ENCODE results near the gene CRNN. TPM values are rescaled to one million over a fixed set of nuclear protein-coding genes. Genes with fewer than 3 reads are reported as not detected.
A peak's percentile ranks its signal among the peaks of the same experiment; 100 is the strongest.

The CRNN gene
- total RNA-seq, 1 donor from 2014 or later, result not detected

GRCh38 chr1:152426731-152427130, 12.7 kb upstream of the CRNN start:
- Mint-ChIP-seq H3K36me3 (ENCODE audit: low read depth) (no peaks in the 10 kb centered on the region), H3K27me3 (ENCODE audit: low read depth) (no peaks in the 10 kb centered on the region), H3K27ac (ENCODE audit: unreplicated experiment) (no peak overlapping the region), H3K4me3 (ENCODE audit: unreplicated experiment) (no peak overlapping the region), H3K9me3 (ENCODE audit: low read depth) (peaks cover 23% of the 10 kb centered on the region), H3K4me1 (ENCODE audit: low read depth) (no peaks in the 10 kb centered on the region)
- no peak for TF ChIP-seq CTCF (IDR thresholded peaks at IDR 0.05)
- DNase-seq (ENCODE audit: low spot score), result no peak

GRCh38 chr1:152419917-152420316, 5.9 kb upstream of the CRNN start:
- Mint-ChIP-seq H3K4me1 (ENCODE audit: low read depth) (no peaks in the 10 kb centered on the region), H3K36me3 (ENCODE audit: low read depth) (no peaks in the 10 kb centered on the region)
- TF ChIP-seq CTCF (IDR thresholded peaks at IDR 0.05), result no peak

GRCh38 chr1:152415454-152416227, 1.6 kb upstream of the CRNN start:
- H3K4me3 Mint-ChIP-seq (ENCODE audit: unreplicated experiment), result no peak overlapping the region
- no peaks in the 10 kb centered on the region for H3K36me3 Mint-ChIP-seq (ENCODE audit: low read depth)
- no peak for TF ChIP-seq CTCF (IDR thresholded peaks at IDR 0.05)
- H3K9me3 Mint-ChIP-seq (ENCODE audit: low read depth), result peaks cover 11% of the 10 kb centered on the region
- H3K4me1 Mint-ChIP-seq (ENCODE audit: low read depth), result no peaks in the 10 kb centered on the region
- peak; percentile 51 for DNase-seq (ENCODE audit: low spot score)
- H3K27me3 Mint-ChIP-seq (ENCODE audit: low read depth), result no peaks in the 10 kb centered on the region
- H3K27ac Mint-ChIP-seq (ENCODE audit: unreplicated experiment), result no peak overlapping the region

More at GRCh38 chr1:152419917-152420316, 5.9 kb upstream of the CRNN start:
- Mint-ChIP-seq H3K27ac (ENCODE audit: unreplicated experiment) (no peak overlapping the region), H3K27me3 (ENCODE audit: low read depth) (no peaks in the 10 kb centered on the region), H3K9me3 (ENCODE audit: low read depth) (peaks cover 26% of the 10 kb centered on the region), H3K4me3 (ENCODE audit: unreplicated experiment) (no peak overlapping the region)
- DNase-seq (ENCODE audit: low spot score), result no peak

GRCh38 chr1:152412756-152413155, 1.3 kb downstream of the CRNN start:
- H3K27ac Mint-ChIP-seq (ENCODE audit: unreplicated experiment), result no peak overlapping the region
- H3K4me3 Mint-ChIP-seq (ENCODE audit: unreplicated experiment), result no peak overlapping the region
- H3K36me3 Mint-ChIP-seq (ENCODE audit: low read depth), result no peaks in the 10 kb centered on the region
- H3K9me3 Mint-ChIP-seq (ENCODE audit: low read depth), result peaks cover 11% of the 10 kb centered on the region
- TF ChIP-seq CTCF (IDR thresholded peaks at IDR 0.05), result no peak
- DNase-seq (ENCODE audit: low spot score), result no peak
- H3K4me1 Mint-ChIP-seq (ENCODE audit: low read depth), result no peaks in the 10 kb centered on the region
- no peaks in the 10 kb centered on the region for H3K27me3 Mint-ChIP-seq (ENCODE audit: low read depth)

GRCh38 chr1:152411134-152411533, 2.9 kb downstream of the CRNN start:
- TF ChIP-seq CTCF (IDR thresholded peaks at IDR 0.05), result no peak
- Mint-ChIP-seq H3K27ac (ENCODE audit: unreplicated experiment) (no peak overlapping the region), H3K4me1 (ENCODE audit: low read depth) (no peaks in the 10 kb centered on the region), H3K4me3 (ENCODE audit: unreplicated experiment) (no peak overlapping the region), H3K36me3 (ENCODE audit: low read depth) (no peaks in the 10 kb centered on the region), H3K27me3 (ENCODE audit: low read depth) (no peaks in the 10 kb centered on the region), H3K9me3 (ENCODE audit: low read depth) (peaks cover 11% of the 10 kb centered on the region)
- DNase-seq (ENCODE audit: low spot score), result no peak

All from chondrocyte (in vitro differentiated cells).